Kidney (tissue), 14 donors: ENCODE data around the gene IFNK. TPM values are rescaled to one million over a fixed set of nuclear protein-coding genes. Genes with fewer than 3 reads are reported as not detected.

ENCODE experiments used
- DNase-seq, 5 donors: peaks; one replicate each; pipeline ENCODE4 v3.0.0-alpha.2; 2013 to 2020
- FAIRE-seq: peaks from 2 replicates; lab custom pipeline; 2012; peaks lifted over from hg19 to GRCh38; lab: Jason Lieb, UNC
- H3K27ac ChIP-seq, 2 donors: one replicate each; pipeline ENCODE4 v1.7.0; 2013; ENCODE audit warnings: low read depth in 2 of 2, low read length in 2 of 2, inconsistent platforms in 1 of 2
- H3K27me3 ChIP-seq: one replicate; pipeline ENCODE4 v1.7.1; 2013; ENCODE audit warnings: low read length, inconsistent platforms; ENCODE audit not compliant: control insufficient read depth, insufficient read depth
- H3K36me3 ChIP-seq, 3 donors: one replicate each; pipeline versions ENCODE4 v1.7.0 to v1.7.1; 2013; ENCODE audit warnings: low read length in 3 of 3, control low read depth in 1 of 3, inconsistent platforms in 1 of 3; ENCODE audit not compliant: insufficient read depth in 3 of 3, control insufficient read depth in 2 of 3
- H3K4me1 ChIP-seq, 3 donors: one replicate each; pipeline versions ENCODE4 v1.7.0 to v1.7.1; 2013; ENCODE audit warnings: low read length in 3 of 3, inconsistent platforms in 1 of 3, low read depth in 1 of 3; ENCODE audit not compliant: control insufficient read depth in 2 of 3, insufficient read depth in 2 of 3
- H3K4me3 ChIP-seq, 3 donors: one replicate each; pipeline versions ENCODE4 v1.7.0 to v1.8.1; 2013; ENCODE audit warnings: low read length in 3 of 3, control low read depth in 1 of 3, inconsistent platforms in 1 of 3
- H3K9ac ChIP-seq, 3 donors: one replicate each; pipeline versions ENCODE4 v1.7.0 to v1.7.1; 2013; ENCODE audit warnings: low read length in 3 of 3, control low read depth in 1 of 3, inconsistent platforms in 1 of 3
- H3K9me3 ChIP-seq, 3 donors: one replicate each; pipeline versions ENCODE4 v1.7.0 to v1.7.1; 2013; ENCODE audit warnings: low read length in 3 of 3, control low read depth in 1 of 3, inconsistent platforms in 1 of 3; ENCODE audit not compliant: control insufficient read depth in 2 of 3, insufficient read depth in 1 of 3
- intact Hi-C: fragments of 100-400 bp; cut with DNase I; formaldehyde crosslinking; loops from one replicate; pipeline ENCODE4 v1.11.1; 2022
- polyA plus RNA-seq: library from polyadenylated mRNA; stranded (reverse); fragments of 350-450 nt; fragmentation: Illumina TruSeq; extraction: RNeasy Lipid Tissue Mini Kit (QIAGEN cat#74804); gene quantifications from one replicate; pipeline ENCODE4 v1.2.3, GENCODE V29; 2014; ENCODE audit warnings: low read depth, low replicate concordance; ENCODE audit not compliant: insufficient read depth
- total RNA-seq: library from RNA; stranded (reverse); fragmentation: NEBNext Ultra II Directional; extraction: Animal tissue kit (Norgen Biotek cat#: 25700); gene quantifications from one replicate; pipeline ENCODE4 v1.2.1, GENCODE V29; 2021
- TF ChIP-seq, protein P1 (sequence below): IDR thresholded peaks from 3 replicates; pipeline ENCODE4 v1.5.1; 2012; ENCODE audit warnings: mild to moderate bottlenecking, moderate library complexity, borderline replicate concordance; ENCODE audit not compliant: insufficient read depth; ENCODE audit errors: extremely low read depth
- donor health status: control.
- donor health status: control.
- donor health status: control.
- donor health status: control.
- donor health status: control.
- donor health status: DM: yes; HTN: yes; CAD: no.
- donor health status: Normal renal cell carcinoma (clear cell type).

Gene IFNK
- total and polyA plus RNA-seq, 2 donors from 2014 or later = not detected

DNA sequence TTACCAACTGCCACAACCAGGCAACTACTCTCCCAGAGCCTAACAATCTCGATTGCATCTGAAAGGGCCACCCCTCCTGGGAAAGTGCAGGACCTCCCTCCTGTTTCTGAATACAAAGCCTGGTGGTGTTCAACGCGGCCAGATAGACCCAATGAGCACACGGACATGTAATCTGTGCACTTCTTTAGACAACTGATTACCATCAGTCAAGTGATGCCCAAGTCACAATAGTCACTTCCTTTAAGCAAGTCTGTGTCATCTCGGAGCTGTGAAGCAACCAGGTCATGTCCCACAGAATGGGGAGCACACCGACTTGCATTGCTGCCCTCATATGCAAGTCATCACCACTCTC is 48.5 kb downstream of the IFNK start:
- peaks cover 0 to 7% (median 3%) of the 10 kb centered on the region in 3 donors for H3K4me1 ChIP-seq
- H3K9ac ChIP-seq = peak overlapping the region; percentile 64 to 80 (median 65)
- H3K9me3 ChIP-seq = no peaks in the 10 kb centered on the region
- H3K27ac ChIP-seq = peak overlapping the region; percentile 93 to 95
- FAIRE-seq (no peak), DNase-seq (peak in 3 of 5 donors; percentile 46 to 77 (median 77))
- intact Hi-C loops = no loop called here
- H3K36me3 ChIP-seq = no peaks in the 10 kb centered on the region
- H3K27me3 ChIP-seq = no peaks in the 10 kb centered on the region
- peak overlapping the region; percentile 69 to 94 (median 92) for H3K4me3 ChIP-seq
- TF ChIP-seq, protein P1, sequence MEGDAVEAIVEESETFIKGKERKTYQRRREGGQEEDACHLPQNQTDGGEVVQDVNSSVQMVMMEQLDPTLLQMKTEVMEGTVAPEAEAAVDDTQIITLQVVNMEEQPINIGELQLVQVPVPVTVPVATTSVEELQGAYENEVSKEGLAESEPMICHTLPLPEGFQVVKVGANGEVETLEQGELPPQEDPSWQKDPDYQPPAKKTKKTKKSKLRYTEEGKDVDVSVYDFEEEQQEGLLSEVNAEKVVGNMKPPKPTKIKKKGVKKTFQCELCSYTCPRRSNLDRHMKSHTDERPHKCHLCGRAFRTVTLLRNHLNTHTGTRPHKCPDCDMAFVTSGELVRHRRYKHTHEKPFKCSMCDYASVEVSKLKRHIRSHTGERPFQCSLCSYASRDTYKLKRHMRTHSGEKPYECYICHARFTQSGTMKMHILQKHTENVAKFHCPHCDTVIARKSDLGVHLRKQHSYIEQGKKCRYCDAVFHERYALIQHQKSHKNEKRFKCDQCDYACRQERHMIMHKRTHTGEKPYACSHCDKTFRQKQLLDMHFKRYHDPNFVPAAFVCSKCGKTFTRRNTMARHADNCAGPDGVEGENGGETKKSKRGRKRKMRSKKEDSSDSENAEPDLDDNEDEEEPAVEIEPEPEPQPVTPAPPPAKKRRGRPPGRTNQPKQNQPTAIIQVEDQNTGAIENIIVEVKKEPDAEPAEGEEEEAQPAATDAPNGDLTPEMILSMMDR = no peak

DNA sequence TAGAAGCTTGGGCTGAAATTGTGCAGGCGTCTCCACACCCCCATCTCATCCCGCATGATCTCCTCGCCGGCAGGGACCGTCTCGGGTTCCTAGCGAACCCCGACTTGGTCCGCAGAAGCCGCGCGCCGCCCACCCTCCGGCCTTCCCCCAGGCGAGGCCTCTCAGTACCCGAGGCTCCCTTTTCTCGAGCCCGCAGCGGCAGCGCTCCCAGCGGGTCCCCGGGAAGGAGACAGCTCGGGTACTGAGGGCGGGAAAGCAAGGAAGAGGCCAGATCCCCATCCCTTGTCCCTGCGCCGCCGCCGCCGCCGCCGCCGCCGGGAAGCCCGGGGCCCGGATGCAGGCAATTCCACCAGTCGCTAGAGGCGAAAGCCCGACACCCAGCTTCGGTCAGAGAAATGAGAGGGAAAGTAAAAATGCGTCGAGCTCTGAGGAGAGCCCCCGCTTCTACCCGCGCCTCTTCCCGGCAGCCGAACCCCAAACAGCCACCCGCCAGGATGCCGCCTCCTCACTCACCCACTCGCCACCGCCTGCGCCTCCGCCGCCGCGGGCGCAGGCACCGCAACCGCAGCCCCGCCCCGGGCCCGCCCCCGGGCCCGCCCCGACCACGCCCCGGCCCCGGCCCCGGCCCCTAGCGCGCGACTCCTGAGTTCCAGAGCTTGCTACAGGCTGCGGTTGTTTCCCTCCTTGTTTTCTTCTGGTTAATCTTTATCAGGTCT is 49.0 kb downstream of the IFNK start, which contains the start of gene C9orf72:
C9orf72 (minus strand) TSS at position 564 of the 716 bp plus-strand sequence. CDS start 6,361 bp downstream, outside the sequence.
- DNase-seq (peak in 4 of 5 donors; percentile 84 to 93 (median 86)), FAIRE-seq (no peak)
- TF ChIP-seq, protein P1 = no peak
- Histone ChIP-seq H3K4me3 (peak within 1 kb of the TSS; percentile 85 to 94 (median 92)), H3K9ac (peak within 1 kb of the TSS; percentile 75 to 93 (median 80)), H3K4me1 (peaks cover 0 to 7% (median 3%) of the 10 kb centered on the region in 3 donors), H3K9me3 (peaks cover 0 to under 1% (median 0%) of the 10 kb centered on the region in 3 donors), H3K27me3 (no peaks in the 10 kb centered on the region), H3K27ac (peak within 1 kb of the TSS; percentile 93 to 95), H3K36me3 (no peaks in the 10 kb centered on the region)
- intact Hi-C loops = no loop called here

DNA sequence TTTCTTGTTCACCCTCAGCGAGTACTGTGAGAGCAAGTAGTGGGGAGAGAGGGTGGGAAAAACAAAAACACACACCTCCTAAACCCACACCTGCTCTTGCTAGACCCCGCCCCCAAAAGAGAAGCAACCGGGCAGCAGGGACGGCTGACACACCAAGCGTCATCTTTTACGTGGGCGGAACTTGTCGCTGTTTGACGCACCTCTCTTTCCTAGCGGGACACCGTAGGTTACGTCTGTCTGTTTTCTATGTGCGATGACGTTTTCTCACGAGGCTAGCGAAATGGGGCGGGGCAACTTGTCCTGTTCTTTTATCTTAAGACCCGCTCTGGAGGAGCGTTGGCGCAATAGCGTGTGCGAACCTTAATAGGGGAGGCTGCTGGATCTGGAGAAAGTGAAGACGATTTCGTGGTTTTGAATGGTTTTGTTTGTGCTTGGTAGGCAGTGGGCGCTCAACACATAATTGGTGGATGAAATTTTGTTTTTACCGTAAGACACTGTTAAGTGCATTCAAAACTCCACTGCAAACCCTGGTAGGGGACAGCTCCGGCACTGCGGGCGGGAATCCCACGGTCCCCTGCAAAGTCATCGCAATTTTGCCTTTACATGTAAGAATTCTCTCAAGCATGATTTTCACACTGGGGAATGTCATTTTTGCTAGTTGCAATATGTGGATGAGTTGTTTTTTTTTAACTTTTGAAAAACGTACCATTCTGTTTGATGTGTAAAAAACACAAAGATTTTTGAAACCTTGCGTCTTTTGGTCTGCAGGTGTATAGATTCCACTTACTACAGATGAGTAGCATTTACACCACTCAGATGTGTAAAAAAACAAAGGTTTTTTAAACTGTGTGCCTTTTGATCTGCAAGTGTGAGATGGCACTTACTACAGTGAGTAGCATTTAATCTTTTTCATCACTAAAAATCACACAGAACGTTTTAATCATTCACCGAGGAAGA is 49.8 kb downstream of the IFNK start:
- peak overlapping the region; percentile 93 to 95 for H3K27ac ChIP-seq
- H3K9me3 ChIP-seq = peaks cover 0 to 3% (median 0%) of the 10 kb centered on the region in 3 donors
- TF ChIP-seq, protein P1 = no peak
- FAIRE-seq (peak; percentile 95), DNase-seq (peak; percentile 97 to 99 (median 98))
- H3K27me3 ChIP-seq = no peaks in the 10 kb centered on the region
- peaks cover 0 to 7% (median 3%) of the 10 kb centered on the region in 3 donors for H3K4me1 ChIP-seq
- no peaks in the 10 kb centered on the region for H3K36me3 ChIP-seq
- intact Hi-C loops = no loop called here
- peak overlapping the region; percentile 85 to 94 (median 92) for H3K4me3 ChIP-seq
- H3K9ac ChIP-seq = peak overlapping the region; percentile 74 to 93 (median 75)

Other genes with a start within 250 kb of the IFNK start
- gene EQTN, start 227.1 kb upstream of the IFNK start, total RNA-seq = 1.4 TPM
- not detected for gene EQTN, start 227.1 kb upstream of the IFNK start, polyA plus RNA-seq
- 22.5 TPM for gene MOB3B, start 5.5 kb downstream of the IFNK start, total RNA-seq
- 5.9 TPM for gene MOB3B, start 5.5 kb downstream of the IFNK start, polyA plus RNA-seq
- gene C9orf72, start 49.2 kb downstream of the IFNK start, total RNA-seq = 16.1 TPM
- gene C9orf72, start 49.2 kb downstream of the IFNK start, polyA plus RNA-seq = 5.6 TPM